ENCODE results near the gene OR1B1.

The OR1B1 gene

GRCh38 chr9:122657527-122657926 is at the start of gene OR1B1:
Gene OR1B1, minus strand, starts transcription at chr9:122657627.
- Histone ChIP-seq H3K9me3 (replicated peaks in 1 of 11) (no peaks in the 10 kb centered on the region), H3K9ac (no peak within 1 kb of the TSS), H3K27me3 (no peaks in the 10 kb centered on the region), H3K4me3 (no peak within 1 kb of the TSS), H3K27ac (no peak within 1 kb of the TSS), H4K20me1 (no peaks in the 10 kb centered on the region), H3K36me3 (no peaks in the 10 kb centered on the region), H3K4me1 (no peaks in the 10 kb centered on the region), H3K4me2 (no peak within 1 kb of the TSS)
- no peak for TF ChIP-seq Cebpa-rat (IDR thresholded peaks at IDR 0.05)

- Histone ChIP-seq H3K27me3 (no peaks in the 10 kb centered on the region), H3K4me1 (no peaks in the 10 kb centered on the region), H3K9me3 (replicated peaks in 1 of 11) (peaks cover 6 to 29% (median 11%) of the 10 kb centered on the region in 11 experiments; a peak in 18 of 22 replicates), H3K36me3 (no peaks in the 10 kb centered on the region), H3K9ac (no peak overlapping the region), H4K20me1 (no peaks in the 10 kb centered on the region; a peak in 1 of 22 replicates), H3K27ac (no peak overlapping the region), H3K4me3 (no peak overlapping the region), H3K4me2 (no peak overlapping the region)
- TF ChIP-seq Cebpa-rat (IDR thresholded peaks at IDR 0.05), result no peak
Measured at GRCh38 chr9:122695696-122696095, 38.3 kb upstream of the OR1B1 start.

- Histone ChIP-seq H3K27ac (no peak overlapping the region), H3K36me3 (no peaks in the 10 kb centered on the region), H3K27me3 (no peaks in the 10 kb centered on the region), H3K4me2 (no peak overlapping the region), H3K9ac (no peak overlapping the region), H3K9me3 (replicated peaks in 1 of 11) (peaks cover 12 to 37% (median 28%) of the 10 kb centered on the region in 11 experiments), H3K4me1 (peaks cover 0 to 20% (median 10%) of the 10 kb centered on the region in 10 experiments; a peak in 10 of 20 replicates), H4K20me1 (no peaks in the 10 kb centered on the region), H3K4me3 (no peak overlapping the region)
- TF ChIP-seq Cebpa-rat (IDR thresholded peaks at IDR 0.05), result no peak
Measured at GRCh38 chr9:122684851-122685250, 27.4 kb upstream of the OR1B1 start.

GRCh38 chr9:122672481-122672880 is 15.1 kb upstream of the OR1B1 start:
- no peak overlapping the region for H3K27ac ChIP-seq
- H3K4me1 ChIP-seq, result no peaks in the 10 kb centered on the region
- H3K27me3 ChIP-seq, result no peaks in the 10 kb centered on the region
- no peak for TF ChIP-seq Cebpa-rat (IDR thresholded peaks at IDR 0.05)
- H3K36me3 ChIP-seq, result peaks cover 0 to 8% (median 0%) of the 10 kb centered on the region in 11 experiments; a peak in 1 of 22 replicates
- no peak overlapping the region for H3K4me3 ChIP-seq
- H3K9ac ChIP-seq, result no peak overlapping the region
- no peak overlapping the region for H3K4me2 ChIP-seq
- H4K20me1 ChIP-seq, result no peaks in the 10 kb centered on the region
- H3K9me3 ChIP-seq (replicated peaks in 1 of 11), result peaks cover 19 to 32% (median 25%) of the 10 kb centered on the region in 11 experiments

GRCh38 chr9:122661416-122661815 is 4.0 kb upstream of the OR1B1 start, which contains the start of gene OR1L1:
Gene OR1L1, plus strand, starts transcription at chr9:122661716. Its CDS starts 0 bp downstream, at chr9:122661716.
- no peaks in the 10 kb centered on the region for H3K27me3 ChIP-seq
- no peaks in the 10 kb centered on the region for H3K36me3 ChIP-seq
- peaks cover 0 to 3% (median 0%) of the 10 kb centered on the region in 11 experiments; a peak in 2 of 22 replicates for H3K9me3 ChIP-seq (replicated peaks in 1 of 11)
- H3K4me1 ChIP-seq, result peaks cover 0 to 26% (median 0%) of the 10 kb centered on the region in 10 experiments; a peak in 3 of 20 replicates
- no peak for TF ChIP-seq Cebpa-rat (IDR thresholded peaks at IDR 0.05)
- no peak within 1 kb of the TSS for H3K4me2 ChIP-seq
- H3K27ac ChIP-seq, result no peak within 1 kb of the TSS
- H3K9ac ChIP-seq, result no peak within 1 kb of the TSS
- no peak within 1 kb of the TSS for H3K4me3 ChIP-seq
- no peaks in the 10 kb centered on the region for H4K20me1 ChIP-seq

GRCh38 chr9:122656378-122656777 is 1.0 kb downstream of the OR1B1 start:
- no peak overlapping the region for H3K9ac ChIP-seq
- no peak overlapping the region for H3K27ac ChIP-seq
- no peaks in the 10 kb centered on the region for H3K36me3 ChIP-seq
- no peak for TF ChIP-seq Cebpa-rat (IDR thresholded peaks at IDR 0.05)
- H3K4me2 ChIP-seq, result no peak overlapping the region
- no peaks in the 10 kb centered on the region for H4K20me1 ChIP-seq
- H3K4me3 ChIP-seq, result no peak overlapping the region
- no peaks in the 10 kb centered on the region for H3K27me3 ChIP-seq
- no peaks in the 10 kb centered on the region for H3K9me3 ChIP-seq (replicated peaks in 1 of 11)
- H3K4me1 ChIP-seq, result no peaks in the 10 kb centered on the region

- Histone ChIP-seq H3K27ac (no peak overlapping the region), H3K36me3 (no peaks in the 10 kb centered on the region), H3K4me3 (no peak overlapping the region), H3K27me3 (no peaks in the 10 kb centered on the region), H3K4me2 (no peak overlapping the region), H4K20me1 (no peaks in the 10 kb centered on the region; a peak in 1 of 22 replicates), H3K4me1 (no peaks in the 10 kb centered on the region), H3K9me3 (replicated peaks in 1 of 11) (peaks cover 0 to 13% (median 7%) of the 10 kb centered on the region in 11 experiments; a peak in 7 of 22 replicates), H3K9ac (no peak overlapping the region)
- TF ChIP-seq Cebpa-rat (IDR thresholded peaks at IDR 0.05), result no peak
Measured at GRCh38 chr9:122642226-122642625, 15.2 kb downstream of the OR1B1 start.

GRCh38 chr9:122619996-122620395 is 37.4 kb downstream of the OR1B1 start:
- no peak for TF ChIP-seq Cebpa-rat (IDR thresholded peaks at IDR 0.05)
- H3K27me3 ChIP-seq, result no peaks in the 10 kb centered on the region
- H3K36me3 ChIP-seq, result no peaks in the 10 kb centered on the region
- H3K9ac ChIP-seq, result no peak overlapping the region
- H3K4me3 ChIP-seq, result no peak overlapping the region
- H3K9me3 ChIP-seq (replicated peaks in 1 of 11), result peaks cover 0 to 15% (median 7%) of the 10 kb centered on the region in 11 experiments; a peak in 8 of 22 replicates
- no peaks in the 10 kb centered on the region for H4K20me1 ChIP-seq
- H3K4me2 ChIP-seq, result no peak overlapping the region
- no peak overlapping the region for H3K27ac ChIP-seq
- no peaks in the 10 kb centered on the region for H3K4me1 ChIP-seq

GRCh38 chr9:122614362-122614761 is 43.1 kb downstream of the OR1B1 start, which contains the start of gene OR1Q1:
Gene OR1Q1, plus strand, starts transcription at chr9:122614738. Its CDS starts 0 bp downstream, at chr9:122614738.
- peaks cover 0 to 7% (median 0%) of the 10 kb centered on the region in 11 experiments; a peak in 4 of 22 replicates for H3K9me3 ChIP-seq (replicated peaks in 1 of 11)
- no peak for TF ChIP-seq Cebpa-rat (IDR thresholded peaks at IDR 0.05)
- H3K27me3 ChIP-seq, result no peaks in the 10 kb centered on the region
- no peaks in the 10 kb centered on the region for H4K20me1 ChIP-seq
- no peak within 1 kb of the TSS for H3K27ac ChIP-seq
- no peaks in the 10 kb centered on the region for H3K4me1 ChIP-seq
- H3K4me3 ChIP-seq, result no peak within 1 kb of the TSS
- no peak within 1 kb of the TSS for H3K9ac ChIP-seq
- no peak within 1 kb of the TSS for H3K4me2 ChIP-seq
- no peaks in the 10 kb centered on the region for H3K36me3 ChIP-seq

GRCh38 chr9:122609804-122610203 is 47.6 kb downstream of the OR1B1 start:
- Histone ChIP-seq H4K20me1 (no peaks in the 10 kb centered on the region), H3K4me2 (no peak overlapping the region), H3K4me1 (no peaks in the 10 kb centered on the region), H3K36me3 (no peaks in the 10 kb centered on the region), H3K27me3 (no peaks in the 10 kb centered on the region), H3K27ac (no peak overlapping the region), H3K4me3 (no peak overlapping the region), H3K9ac (no peak overlapping the region), H3K9me3 (replicated peaks in 1 of 11) (no peaks in the 10 kb centered on the region)
- no peak for TF ChIP-seq Cebpa-rat (IDR thresholded peaks at IDR 0.05)
